Hepatocyte (in vitro differentiated cells): Measurements from ENCODE around the gene CBY1. TPM values are rescaled to one million over a fixed set of nuclear protein-coding genes. Genes with fewer than 3 reads are reported as not detected.

Source experiments
- DNase-seq: peaks from one replicate; pipeline ENCODE4 v3.0.0-alpha.2; 2016; ENCODE audit warnings: low spot score
- H2AFZ ChIP-seq: fragments of 200-600 bp; sonication (generic); 2 replicates; pipeline ENCODE4 v1.6.0; 2016; ENCODE audit warnings: antibody characterized with exemption, mild to moderate bottlenecking
- H3K27ac ChIP-seq: fragments of 200-600 bp; sonication (generic); 2 replicates; pipeline ENCODE4 v1.5.1; 2016; ENCODE audit warnings: mild to moderate bottlenecking
- H3K27me3 ChIP-seq: fragments of 200-600 bp; sonication (generic); 2 replicates; pipeline ENCODE4 v1.6.1; 2016
- H3K36me3 ChIP-seq: fragments of 200-600 bp; sonication (generic); replicated peaks from 2 replicates; pipeline ENCODE4 v1.5.1; 2016; ENCODE audit warnings: low read depth; ENCODE audit not compliant: insufficient read depth
- H3K4me1 ChIP-seq: fragments of 200-600 bp; sonication (generic); 2 replicates; pipeline ENCODE4 v1.5.1; 2016; ENCODE audit warnings: mild to moderate bottlenecking, moderate library complexity; ENCODE audit not compliant: insufficient read depth
- H3K4me2 ChIP-seq: fragments of 200-600 bp; sonication (generic); 2 replicates; pipeline ENCODE4 v1.6.0; 2016
- H3K4me3 ChIP-seq: fragments of 200-600 bp; sonication (generic); 2 replicates; pipeline ENCODE4 v1.5.1; 2016; ENCODE audit warnings: mild to moderate bottlenecking
- H3K79me2 ChIP-seq: fragments of 200-600 bp; sonication (generic); 2 replicates; pipeline ENCODE4 v1.6.0; 2017; ENCODE audit warnings: mild to moderate bottlenecking
- H3K9me2 ChIP-seq: fragments of 200-600 bp; sonication (generic); replicated peaks from 2 replicates; pipeline ENCODE4 v1.6.0; 2017; ENCODE audit warnings: mild to moderate bottlenecking; ENCODE audit not compliant: insufficient read depth
- H3K9me3 ChIP-seq: fragments of 200-600 bp; sonication (generic); 2 replicates; pipeline ENCODE4 v1.5.1; 2016; ENCODE audit warnings: low read depth, mild to moderate bottlenecking
- H4K20me1 ChIP-seq: fragments of 200-600 bp; sonication (generic); 2 replicates; pipeline ENCODE4 v1.6.0; 2016; ENCODE audit warnings: mild to moderate bottlenecking; ENCODE audit not compliant: insufficient read depth, poor library complexity, severe bottlenecking
- CTCF ChIP-seq: fragments of 200-600 bp; sonication (generic); IDR thresholded peaks from 2 replicates; pipeline ENCODE4 v1.5.1; 2016; ENCODE audit warnings: antibody characterized with exemption, mild to moderate bottlenecking; ENCODE audit not compliant: poor library complexity
- EZH2 ChIP-seq: fragments of 200-600 bp; sonication (generic); IDR thresholded peaks from 2 replicates; pipeline ENCODE4 v1.6.1; 2016; ENCODE audit warnings: antibody characterized with exemption, mild to moderate bottlenecking, borderline replicate concordance
- EZH2phosphoT487 ChIP-seq: fragments of 200-600 bp; sonication (generic); IDR thresholded peaks from one replicate; pipeline ENCODE4 v1.6.1; 2018; ENCODE audit warnings: antibody characterized with exemption, mild to moderate bottlenecking, low read depth, moderate library complexity; ENCODE audit not compliant: unreplicated experiment, severe bottlenecking
- WGBS: methylation state at CpG from one replicate; pipeline ENCODE4 v1.1.6; 2016; ENCODE audit warnings: low lambda C conversion rate; ENCODE audit errors: missing lambda C conversion rate; 5-methylcytosine and 5-hydroxymethylcytosine counted together
- polyA plus RNA-seq: library from polyadenylated mRNA; unstranded; fragments of >200 nt; fragmentation: Nextera tagmentation; extraction: Ambion mirVana; gene quantifications from 2 replicates; pipeline ENCODE4 v1.2.1, GENCODE V29; 2016
- total RNA-seq: library from RNA; depleted of rRNA; stranded (reverse); fragments of >200 nt; gene quantifications from 2 replicates; pipeline ENCODE4 v1.2.3, GENCODE V29; 2014

CBY1 gene
- total and polyA plus RNA-seq, 2 experiments from 2014 or later: 19.7 to 35.8 TPM

GRCh38 chr22:38704654-38705234 lies 48.3 kb downstream of the CBY1 start:
- Histone ChIP-seq H3K9me2 (no peaks in the 10 kb centered on the region), H2AFZ (peak overlapping the region; percentile 1), H3K4me2 (peak overlapping the region; percentile 69), H3K36me3 (no peaks in the 10 kb centered on the region), H3K4me3 (no peak overlapping the region), H3K4me1 (peaks cover 22% of the 10 kb centered on the region), H3K27me3 (no peaks in the 10 kb centered on the region), H3K79me2 (peaks cover 42% of the 10 kb centered on the region), H3K9me3 (no peaks in the 10 kb centered on the region), H4K20me1 (peaks cover 33% of the 10 kb centered on the region), H3K27ac (peak overlapping the region; percentile 77)
- 20% methylated on average over 10 of the region's 10 CpGs for WGBS
- TF ChIP-seq CTCF (no peak), EZH2phosphoT487 (no peak)
- no peak for DNase-seq

GRCh38 chr22:38705235-38706100 lies 49.0 kb downstream of the CBY1 start, which contains the start of gene GTPBP1:
TSS of gene GTPBP1 (plus strand) at chr22:38705944. CDS start at chr22:38705956, 12 bp downstream.
- Histone ChIP-seq H3K9me3 (no peaks in the 10 kb centered on the region), H3K79me2 (peaks cover 42% of the 10 kb centered on the region), H3K4me3 (peak within 1 kb of the TSS; percentile 23), H3K36me3 (no peaks in the 10 kb centered on the region), H3K9me2 (no peaks in the 10 kb centered on the region), H3K27me3 (no peaks in the 10 kb centered on the region), H3K4me2 (peak within 1 kb of the TSS; percentile 90), H3K4me1 (peaks cover 22% of the 10 kb centered on the region), H3K27ac (peak within 1 kb of the TSS; percentile 83), H4K20me1 (peaks cover 40% of the 10 kb centered on the region), H2AFZ (peak within 1 kb of the TSS; percentile 43)
- WGBS: under 1% methylated on average over 55 of the region's 55 CpGs
- peak; percentile 100 for DNase-seq
- TF ChIP-seq CTCF (no peak), EZH2 (no peak), EZH2phosphoT487 (no peak)

- no peaks in the 10 kb centered on the region for H3K36me3 ChIP-seq
- H3K9me2 ChIP-seq: no peaks in the 10 kb centered on the region
- TF ChIP-seq EZH2phosphoT487: no peak
- TF ChIP-seq CTCF: no peak
- TF ChIP-seq EZH2: no peak
- 1% methylated on average over 39 of the region's 80 CpGs for WGBS
- peaks cover 47% of the 10 kb centered on the region for H4K20me1 ChIP-seq
- H3K79me2 ChIP-seq: peaks cover 50% of the 10 kb centered on the region
- peak overlapping the region; percentile 43 for H2AFZ ChIP-seq
- peaks cover 22% of the 10 kb centered on the region for H3K4me1 ChIP-seq
- peak overlapping the region; percentile 83 for H3K27ac ChIP-seq
- no peaks in the 10 kb centered on the region for H3K27me3 ChIP-seq
- peak overlapping the region; percentile 90 for H3K4me2 ChIP-seq
- peak; percentile 62 for DNase-seq
- peak overlapping the region; percentile 23 for H3K4me3 ChIP-seq
- no peaks in the 10 kb centered on the region for H3K9me3 ChIP-seq
Measured at GRCh38 chr22:38706101-38706900, 49.9 kb downstream of the CBY1 start.
